Fibroblast of skin of scalp (primary cell): Measurements from ENCODE around the gene ATXN7.

Experiments
- DNase-seq: peaks from one replicate; pipeline ENCODE4 v3.0.0-alpha.2; 2013

The ATXN7 gene

DNA sequence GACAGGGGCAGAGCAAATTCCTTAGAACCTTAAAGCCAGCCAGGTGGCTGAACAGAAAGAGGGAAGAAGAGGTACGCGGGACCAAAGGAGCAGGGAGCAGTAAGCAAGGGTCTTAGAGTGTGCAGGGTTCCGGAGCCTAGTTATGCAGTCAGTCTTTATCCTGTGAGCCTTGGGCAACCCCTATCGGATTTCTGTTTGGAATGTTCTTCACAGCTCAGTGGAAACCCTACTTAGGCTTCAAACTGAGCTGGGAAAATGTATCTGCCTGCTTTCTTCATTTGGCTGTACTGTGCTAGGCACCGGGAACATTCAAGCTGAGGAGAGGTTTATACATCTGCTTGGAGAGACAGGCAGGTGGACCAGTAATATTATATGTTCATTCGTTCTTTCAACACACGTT lies 122.5 kb downstream of the ATXN7 start:
- no peak for DNase-seq

DNA sequence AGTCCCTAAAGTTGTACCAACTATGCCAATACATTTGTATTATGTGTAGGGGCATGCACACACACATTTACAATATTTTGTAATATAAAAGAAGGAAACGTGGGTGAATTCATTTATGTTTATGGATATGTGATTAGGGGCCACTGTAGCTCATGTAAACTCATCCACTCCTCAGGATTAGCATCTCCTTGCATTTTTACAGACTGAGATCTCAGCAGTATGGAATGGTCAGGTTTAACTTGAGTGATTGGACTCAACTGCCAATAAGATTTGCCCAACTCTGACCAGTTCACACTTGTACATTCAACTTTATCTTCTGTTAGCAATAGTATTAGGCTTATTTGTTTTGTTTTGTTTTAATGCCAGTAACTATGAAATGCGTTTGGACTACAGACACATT lies 123.2 kb downstream of the ATXN7 start:
- DNase-seq = no peak

DNA sequence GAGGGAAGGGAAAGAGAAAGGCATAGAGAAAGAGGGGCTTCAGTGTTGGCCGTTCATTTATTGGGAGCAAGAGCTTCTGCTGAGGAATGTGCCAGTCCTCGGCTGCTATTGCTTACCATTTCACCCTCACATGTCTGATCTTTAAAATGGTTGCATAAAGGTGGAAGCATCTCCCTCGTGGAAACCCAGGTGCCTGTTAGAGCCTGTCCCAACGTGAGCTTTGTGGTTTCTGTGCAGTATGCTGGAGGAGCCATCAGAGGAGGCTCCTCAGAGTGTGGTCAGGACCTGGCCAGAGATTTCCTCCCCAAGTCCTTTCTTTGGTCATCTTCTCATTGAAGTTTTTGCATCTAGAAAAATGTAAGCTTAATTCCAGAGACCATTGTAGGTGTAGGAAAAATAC lies 125.3 kb downstream of the ATXN7 start:
- DNase-seq = no peak

DNA sequence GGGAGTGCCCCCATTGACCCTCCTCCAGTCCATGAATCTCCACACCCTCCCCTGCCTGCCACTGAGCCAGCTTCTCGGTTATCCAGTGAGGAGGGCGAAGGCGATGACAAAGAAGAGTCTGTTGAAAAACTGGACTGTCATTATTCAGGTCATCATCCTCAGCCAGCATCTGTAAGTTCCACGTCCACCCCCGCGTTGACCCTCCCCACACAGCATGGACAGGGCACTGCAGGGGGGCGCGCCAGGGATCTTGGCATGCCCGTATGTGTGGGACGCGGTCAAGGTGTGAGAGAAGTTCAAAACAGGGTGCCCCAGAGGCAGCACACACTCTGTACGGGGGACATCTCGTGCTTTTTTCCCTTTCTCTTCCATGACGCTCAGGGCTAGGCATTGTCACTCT lies 126.5 kb downstream of the ATXN7 start:
- no peak for DNase-seq

DNA sequence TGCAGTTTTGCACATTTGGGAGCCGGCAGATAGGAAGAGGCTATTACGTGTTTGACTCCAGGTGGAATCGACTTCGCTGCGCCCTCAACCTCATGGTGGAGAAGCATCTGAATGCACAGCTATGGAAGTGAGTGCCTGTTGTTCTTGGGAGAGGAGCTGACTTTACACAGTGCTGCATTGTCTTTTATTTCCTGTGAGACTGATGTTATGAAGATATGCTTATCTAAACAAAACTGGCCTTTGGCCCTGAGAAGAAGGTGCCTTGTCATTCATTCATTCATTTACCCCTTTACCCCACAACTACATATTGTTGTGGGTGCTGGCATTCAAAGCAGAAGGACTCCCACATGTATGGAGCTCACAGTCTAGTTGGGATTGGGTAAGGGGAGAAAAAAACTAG lies 127.1 kb downstream of the ATXN7 start:
- DNase-seq = no peak

DNA sequence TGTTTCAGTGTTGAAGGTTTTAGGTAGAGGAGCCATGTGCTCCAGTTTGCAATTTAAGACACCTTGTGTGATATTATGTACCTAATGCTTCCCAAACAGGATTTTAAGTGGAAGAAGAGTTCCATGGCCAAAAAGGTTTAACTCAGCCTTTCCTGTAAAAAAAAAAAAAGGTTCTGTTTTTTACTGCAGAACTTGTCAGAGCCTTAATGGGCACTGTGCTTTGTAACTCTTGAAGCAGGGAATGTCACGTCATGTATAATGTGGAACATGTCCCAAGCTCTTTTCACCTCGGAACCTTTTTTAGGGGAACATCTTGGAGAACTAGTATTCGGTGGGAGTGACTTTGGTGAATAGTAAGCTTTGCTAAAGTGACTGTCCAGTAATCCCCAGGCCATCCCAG lies 128.0 kb downstream of the ATXN7 start:
- no peak for DNase-seq

DNA sequence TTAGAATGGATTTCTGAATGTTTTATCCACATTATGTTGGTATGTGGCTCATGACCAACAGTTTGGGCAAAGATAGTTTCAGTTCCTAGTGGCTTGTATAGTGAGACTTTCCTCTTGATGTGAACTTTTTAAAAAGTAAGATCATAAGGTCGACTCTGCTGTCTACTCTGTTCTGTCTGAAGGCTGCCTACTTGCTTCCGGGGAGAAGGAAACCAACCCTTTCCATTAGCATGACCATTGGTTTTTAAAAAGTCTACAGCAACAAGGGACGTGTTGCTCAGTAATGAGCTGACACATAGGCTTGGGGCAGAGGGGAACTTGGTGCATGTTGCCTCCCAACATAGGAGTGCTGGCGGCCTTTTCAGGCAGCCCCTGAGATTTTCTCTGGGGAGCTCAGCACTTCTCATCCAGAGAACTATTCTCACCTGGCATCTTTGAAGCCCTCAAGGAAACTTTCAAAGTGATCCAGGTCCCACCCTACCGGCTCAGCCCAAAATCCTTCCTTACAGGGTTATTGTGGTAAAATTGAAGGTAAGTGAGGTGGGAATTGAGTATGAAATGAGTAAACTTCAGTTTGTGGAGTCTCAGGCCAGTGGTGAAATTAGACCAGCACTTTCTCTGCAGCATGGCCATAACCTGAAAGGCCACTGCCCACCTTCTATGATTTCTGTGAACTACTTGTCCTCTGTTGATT lies 129.0 kb downstream of the ATXN7 start:
- DNase-seq = no peak

DNA sequence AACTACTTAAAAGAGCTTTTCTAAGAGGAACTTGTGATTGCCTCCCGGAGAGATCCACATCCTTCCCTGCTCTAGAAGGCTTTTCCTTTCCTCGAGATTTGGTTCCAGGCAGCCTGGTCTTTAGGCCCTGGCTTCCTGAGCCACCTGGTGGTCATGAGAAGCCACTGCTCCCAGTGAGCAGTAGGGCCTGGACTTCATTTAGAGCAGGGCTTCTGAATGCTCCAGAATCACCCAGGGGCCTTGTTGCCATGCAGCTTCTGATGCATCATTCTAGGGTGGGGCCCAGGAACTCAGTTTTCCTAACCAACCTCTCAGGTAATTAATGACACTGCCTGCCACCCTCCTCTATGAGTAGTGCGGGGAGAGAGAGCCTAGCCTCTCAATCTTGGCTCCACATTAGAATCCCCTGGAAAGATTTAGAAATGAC lies 130.0 kb downstream of the ATXN7 start:
- DNase-seq = peak; percentile 83

DNA sequence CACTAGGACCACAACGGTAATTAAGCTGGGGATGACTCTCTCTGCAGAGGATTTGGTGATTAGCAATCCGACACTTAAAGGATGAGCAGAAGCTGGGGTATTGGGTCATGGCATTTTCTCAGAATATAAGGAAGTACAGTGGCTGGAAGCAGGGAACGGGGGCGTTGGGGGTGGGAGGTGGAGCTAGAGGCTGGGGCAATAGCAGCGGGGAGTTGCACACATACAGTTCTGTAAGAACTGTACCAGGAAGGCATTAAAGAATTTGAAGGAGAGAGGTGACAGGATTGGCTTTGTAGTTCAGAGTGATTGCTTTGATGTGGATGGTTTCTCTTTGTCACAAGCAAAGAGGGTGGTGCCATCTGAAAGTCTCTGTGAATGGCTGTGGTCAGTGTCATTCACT lies 131.4 kb downstream of the ATXN7 start:
- no peak for DNase-seq

DNA sequence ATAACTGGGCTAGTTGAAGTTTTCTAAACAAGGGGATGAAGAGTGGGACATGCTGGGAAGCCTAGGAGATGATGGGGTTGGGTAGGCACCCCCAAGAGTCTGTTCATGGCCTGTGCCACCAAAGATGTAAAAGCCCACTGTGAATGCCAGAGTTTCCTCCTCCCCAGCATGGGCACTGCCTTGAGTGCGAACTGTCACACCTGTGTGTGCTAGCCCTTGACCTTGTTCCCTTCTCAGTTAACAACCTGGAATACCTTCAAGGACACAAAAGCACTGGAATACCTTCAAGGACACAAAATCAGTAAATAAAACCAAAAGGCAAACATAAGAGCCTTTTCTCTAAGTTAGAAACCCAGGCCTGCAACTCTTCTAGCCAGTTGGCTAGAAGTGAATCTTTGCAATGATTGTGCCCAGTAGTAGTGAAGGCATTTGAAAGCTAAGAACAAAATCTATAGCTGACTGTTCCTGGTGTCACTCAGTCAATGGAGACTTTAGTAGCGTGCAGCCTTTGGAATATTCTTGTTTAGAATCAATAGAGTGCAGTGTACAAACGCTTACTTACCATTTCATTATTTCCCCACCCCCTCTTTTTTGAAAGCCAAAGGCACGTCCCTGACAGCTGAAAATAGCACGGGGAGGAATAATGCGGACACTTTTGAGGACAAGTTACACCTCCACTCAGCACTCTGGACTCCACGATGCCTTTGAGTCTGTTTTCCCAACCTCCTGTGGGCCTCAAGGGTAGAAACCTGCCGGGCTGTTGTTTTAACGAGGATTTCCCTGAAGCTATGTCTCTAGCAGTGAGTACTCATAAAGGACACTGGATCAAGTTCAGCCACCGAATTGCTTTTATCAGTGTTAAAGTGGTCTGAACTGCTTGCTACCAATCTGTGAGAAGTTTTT lies 135.4 kb downstream of the ATXN7 start:
- DNase-seq = no peak

DNA sequence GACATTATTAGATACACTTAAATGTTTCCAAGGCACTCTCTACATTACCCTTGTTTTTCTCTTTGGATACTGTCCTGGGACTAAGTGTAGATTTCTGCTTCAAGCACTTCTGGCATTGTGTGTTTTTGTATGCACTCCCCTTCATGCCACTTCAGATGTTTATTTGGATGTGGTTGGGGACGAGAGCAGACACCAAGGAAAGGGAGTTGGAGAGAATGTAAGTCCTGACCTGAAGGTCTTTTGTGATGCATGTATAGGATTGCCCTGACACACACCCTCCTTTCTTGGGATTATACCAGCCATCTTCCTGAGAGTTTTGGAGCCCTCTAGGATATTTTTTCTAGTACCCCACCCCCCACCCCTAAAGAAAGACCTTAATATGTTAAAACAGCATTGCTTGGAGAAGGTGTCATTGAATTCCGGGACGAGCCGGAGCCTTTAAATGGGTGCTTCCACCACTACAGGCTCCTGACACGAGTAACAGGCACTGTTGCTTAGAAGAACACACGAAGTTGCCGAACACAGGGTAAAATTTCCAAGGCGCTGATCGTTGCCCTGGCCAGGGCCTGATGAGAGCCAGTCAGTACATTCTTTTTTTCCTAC lies 136.9 kb downstream of the ATXN7 start:
- no peak for DNase-seq

DNA sequence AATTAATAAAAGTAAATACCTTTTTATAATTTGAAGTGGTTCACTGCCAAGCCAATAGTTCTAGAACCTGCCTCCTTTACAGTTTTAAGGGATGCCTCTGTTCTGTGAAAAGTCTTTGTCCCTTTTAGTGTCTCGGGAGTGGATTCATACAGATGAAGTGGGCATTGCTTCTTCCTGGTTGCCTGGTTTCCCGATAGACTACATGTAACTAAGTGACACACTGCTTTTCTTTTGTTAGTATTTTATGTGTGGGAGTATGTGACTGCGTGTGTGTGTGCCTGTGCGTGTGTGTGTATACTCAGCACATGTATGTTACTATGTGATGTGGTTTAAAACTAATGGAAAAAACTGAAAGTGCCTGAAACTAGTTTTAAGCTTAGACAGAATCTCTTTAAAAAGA lies 138.6 kb downstream of the ATXN7 start:
- no peak for DNase-seq

DNA sequence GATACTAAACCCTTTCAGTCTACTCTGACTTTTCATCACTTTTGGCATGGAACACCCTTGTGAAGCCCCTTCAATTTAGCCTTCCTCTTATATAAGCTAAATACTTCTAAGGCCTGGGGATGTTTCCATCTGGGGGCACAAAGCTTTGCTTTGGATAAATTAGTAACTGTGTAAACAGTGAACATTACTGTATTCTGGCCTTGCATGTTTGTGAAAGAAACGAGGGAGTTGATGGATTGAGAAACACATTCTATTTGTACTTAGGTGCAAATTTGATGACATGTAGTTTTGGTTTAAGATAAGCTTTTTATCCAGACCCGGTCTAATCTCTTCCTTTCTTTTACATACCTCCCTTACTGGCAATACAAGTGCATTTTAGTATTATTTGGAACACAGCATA lies 139.9 kb downstream of the ATXN7 start:
- no peak for DNase-seq

DNA sequence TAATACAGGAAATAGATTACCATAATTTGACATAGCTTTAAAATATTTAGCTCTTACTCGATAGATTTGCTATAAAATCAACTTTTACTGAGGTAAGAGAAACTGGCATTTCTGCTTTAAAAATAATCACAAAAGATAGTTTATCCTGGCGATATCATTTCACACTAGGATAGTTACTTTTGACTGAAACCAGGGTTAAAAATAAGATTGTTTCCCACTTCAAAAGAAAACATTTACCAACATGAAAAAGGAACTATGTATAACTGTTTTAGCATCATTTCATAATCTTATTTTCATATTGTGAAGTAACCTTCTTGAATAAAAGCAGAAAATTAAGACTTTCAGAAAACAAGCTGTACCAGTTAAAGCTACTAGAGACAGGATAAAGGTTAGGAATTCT lies 144.3 kb downstream of the ATXN7 start:
- no peak for DNase-seq

DNA sequence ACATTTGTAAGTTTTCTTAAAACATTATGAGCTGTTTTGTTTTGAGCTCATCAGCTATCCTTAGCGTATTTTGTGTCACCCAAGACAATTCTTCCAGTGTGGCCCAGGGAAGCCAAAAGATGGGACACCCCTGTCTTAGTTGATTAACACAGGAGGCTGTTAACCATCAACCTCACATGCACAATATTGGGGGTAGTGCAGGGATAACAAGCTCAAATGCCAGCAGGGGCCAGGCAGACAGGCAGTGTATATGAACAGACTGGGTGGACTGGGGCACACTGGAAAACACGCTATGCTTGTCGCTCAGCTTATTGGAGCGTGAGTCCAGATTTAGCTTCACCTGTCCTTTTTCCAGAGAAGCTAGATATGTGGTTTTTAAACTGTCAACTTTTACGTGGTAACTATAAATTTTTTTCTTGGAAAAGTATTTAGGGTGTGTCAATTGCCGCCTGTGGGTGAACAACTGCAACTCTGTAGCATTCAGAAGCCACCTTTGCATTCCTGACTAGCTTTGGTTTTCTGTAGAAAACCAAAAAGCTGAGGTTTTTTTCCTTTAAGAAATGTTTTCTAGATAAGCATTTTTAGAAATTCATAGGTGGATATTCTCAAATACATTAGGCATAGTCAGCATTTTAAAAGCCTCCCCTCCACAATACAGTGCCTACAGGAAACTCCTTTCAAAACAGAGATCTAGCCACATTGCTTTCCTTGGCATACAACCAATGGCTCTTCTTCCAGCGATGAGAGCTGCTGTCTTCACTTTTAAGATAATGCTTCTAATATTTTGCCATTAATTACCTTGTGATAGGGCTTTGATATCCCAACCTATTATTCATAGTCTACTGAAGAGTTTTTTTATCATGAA lies 145.1 kb downstream of the ATXN7 start:
- peak; percentile 60 for DNase-seq

DNA sequence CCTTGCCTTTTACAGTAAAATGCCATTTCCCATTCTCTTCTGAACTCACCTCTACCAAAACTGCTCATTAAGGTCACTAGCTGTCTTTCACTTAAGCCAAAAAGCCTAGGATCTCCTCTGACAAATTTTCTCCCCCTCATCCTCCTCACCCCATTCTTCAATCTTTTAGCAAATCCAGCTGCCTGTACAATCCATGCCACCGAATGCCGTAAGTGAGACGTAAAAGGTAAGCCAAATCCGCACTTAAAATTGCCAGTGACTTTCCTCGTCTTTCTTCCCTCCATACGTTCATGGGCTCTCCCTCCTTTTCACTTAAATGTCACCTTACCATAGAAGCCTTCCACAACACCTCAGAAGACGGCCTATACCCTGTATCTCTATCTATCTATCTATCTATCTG lies 145.9 kb downstream of the ATXN7 start:
- DNase-seq = no peak

DNA sequence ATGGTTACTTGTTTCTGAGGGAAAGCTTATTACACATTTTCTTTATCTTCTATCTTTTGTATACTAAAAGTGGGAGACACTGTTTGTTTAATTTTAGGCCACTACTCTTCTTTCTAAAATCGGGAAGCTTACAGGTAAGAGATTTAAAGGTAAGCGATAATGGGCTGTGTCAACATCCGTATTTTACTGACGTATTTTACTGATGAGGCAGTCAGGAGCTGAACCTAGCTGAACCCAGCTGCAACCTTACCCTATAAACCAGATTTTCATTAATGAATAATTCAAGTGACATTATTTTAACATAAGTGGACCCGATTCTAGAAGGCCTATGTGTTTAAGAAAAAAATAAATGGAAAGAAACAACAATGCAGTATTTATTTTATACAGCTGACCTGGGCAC lies 146.5 kb downstream of the ATXN7 start:
- no peak for DNase-seq

DNA sequence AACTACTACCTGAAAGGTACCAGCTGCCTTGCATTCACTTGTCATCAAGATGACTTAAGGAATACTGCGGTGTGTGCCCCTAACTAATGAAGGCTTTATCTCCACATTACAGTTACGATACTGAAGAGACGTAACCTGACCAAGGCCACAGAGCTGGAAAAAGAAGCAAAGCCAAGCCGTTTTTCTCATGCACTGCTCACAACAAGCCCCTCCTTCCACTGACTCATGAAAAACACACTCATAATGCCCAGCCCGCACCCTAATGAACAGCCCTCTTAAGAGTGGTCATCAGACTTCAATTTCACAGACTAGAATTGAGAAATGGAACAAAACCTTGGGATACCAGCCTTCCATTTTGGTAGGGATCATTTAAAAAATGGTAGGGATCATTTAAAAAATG lies 148.0 kb downstream of the ATXN7 start:
- DNase-seq = no peak

DNA sequence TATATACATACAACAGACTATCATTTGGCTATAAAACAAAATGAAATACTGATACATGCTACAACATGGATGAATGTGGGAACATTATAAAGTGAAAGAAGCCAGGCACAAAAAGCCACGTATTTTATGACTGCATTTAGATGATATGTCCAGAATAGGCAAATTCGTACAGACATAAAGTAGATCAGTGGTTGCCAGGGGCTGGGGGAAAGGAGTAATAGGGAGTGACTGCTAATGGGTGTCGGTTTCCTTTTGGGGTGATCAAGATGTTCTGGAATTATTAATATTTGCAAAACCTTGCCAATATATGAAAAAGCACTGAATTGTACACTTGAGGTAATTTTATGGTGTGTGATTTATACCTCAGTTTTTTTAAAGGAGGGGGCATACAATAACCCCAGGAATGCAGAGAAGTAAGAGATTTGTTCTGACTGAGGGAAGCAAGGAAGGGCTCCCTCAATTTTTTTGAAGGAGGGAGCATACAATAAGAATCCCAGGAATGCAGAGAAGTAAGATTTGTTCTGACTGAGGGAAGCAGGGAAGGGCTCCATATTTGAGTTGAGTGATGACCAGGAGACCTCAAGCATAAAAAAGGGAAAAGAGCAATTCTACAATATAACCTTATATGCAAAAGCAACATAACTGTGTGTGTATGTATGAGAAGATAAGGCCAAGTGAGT lies 153.4 kb downstream of the ATXN7 start:
- no peak for DNase-seq

DNA sequence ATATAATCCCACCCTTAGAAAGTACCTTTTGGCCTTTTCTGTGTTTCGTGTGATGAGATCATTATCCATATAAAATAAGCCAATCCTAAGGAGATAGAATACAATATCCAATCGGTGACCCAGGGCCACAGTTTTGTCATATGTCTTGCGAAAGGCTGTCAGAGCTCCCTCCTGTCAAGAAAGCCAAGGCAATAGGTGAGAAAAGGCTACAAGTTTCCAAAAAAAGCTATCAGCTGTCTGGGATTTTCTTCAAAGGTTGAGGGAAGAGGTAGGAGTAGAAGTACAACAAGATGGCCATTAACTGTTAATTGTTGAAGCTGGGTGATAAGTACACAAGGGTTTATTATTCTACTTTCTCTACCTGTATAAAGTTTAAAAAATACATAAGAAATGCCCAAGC lies 155.6 kb downstream of the ATXN7 start:
- DNase-seq = no peak

DNA sequence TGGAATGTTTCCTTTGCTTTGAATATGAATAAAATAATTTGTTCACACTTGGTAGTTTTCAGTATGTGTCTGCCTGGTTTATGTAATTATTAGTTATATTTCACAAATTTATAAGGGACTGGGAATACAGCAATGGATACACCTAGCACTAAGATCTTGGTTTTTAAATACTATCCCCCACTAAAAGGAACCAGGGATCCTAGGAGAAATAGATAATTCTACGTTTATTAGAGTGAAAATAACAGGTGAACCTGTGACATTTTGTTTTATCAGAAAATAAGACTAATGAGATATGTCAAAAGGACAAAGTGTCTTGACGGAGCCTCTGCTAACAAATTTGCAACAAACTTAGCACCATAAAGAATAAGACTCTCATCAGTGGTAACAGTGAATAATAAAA lies 156.2 kb downstream of the ATXN7 start:
- no peak for DNase-seq

DNA sequence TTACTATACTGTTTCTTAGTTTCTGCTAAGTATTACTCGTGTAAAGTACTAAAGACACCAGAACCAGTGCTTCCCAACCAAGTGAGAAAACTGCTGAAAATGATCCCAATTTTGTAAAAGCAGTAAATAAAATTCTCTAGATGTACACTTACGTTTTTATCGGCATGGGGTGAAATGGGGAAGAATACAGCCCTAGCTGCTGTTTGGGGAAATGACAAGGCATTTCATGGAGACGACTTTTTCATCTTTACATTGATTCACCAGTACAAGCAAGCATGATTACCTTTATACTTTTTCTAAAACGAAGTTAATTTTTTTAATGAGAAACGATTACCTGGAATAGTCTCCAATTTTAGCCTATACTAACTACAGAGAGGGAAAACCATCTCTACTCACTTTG lies 158.3 kb downstream of the ATXN7 start:
- DNase-seq = no peak
